HuH-7.5 (cell line): ENCODE data around the gene PPME1.

ENCODE experiments used
- DNase-seq: peaks from one replicate; pipeline ENCODE4 v3.0.0; 2011; ENCODE audit warnings: low spot score

The PPME1 gene

DNA sequence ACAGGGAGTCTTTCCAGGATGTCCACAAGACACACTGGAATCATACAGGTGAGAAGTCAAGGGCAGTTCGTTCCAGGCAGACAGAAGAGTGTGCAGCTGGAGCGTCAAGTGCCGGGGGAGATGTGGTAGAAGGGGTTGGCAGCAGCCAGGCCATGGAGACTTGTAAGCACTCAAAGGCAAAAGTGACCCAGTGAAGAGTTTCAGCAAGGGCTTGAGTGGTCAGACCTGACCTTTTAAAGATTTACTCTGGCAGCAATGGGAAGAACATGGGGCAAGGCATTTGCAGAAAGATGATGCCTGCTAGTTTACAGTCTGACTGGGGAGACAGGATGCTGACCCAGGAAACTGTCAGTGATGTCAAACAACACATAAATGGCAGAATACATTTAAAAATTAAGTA lies 111.3 kb downstream of the PPME1 start:
- no peak for DNase-seq

DNA sequence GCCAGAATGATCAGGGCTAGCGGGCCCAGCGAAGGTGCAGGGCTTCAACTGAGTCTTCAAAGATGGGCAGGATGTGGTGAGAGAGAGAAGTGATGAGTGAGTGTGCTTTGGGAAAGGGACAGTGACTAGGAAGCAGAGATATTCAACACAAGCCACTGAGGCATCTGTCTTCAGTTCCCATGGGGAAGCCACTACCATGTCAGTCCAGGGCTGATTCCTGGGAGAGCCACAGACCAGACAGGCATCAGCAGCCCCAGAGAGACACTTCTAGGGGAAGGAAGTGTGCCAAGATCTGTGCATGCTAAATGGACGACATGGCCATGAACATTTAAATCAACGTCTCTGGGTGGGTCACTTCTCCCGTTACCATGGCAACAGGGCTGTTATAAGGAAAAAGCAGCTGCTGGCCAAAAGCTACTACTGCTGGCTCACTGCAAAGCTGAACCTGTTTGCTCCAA lies 111.9 kb downstream of the PPME1 start:
- DNase-seq: no peak

DNA sequence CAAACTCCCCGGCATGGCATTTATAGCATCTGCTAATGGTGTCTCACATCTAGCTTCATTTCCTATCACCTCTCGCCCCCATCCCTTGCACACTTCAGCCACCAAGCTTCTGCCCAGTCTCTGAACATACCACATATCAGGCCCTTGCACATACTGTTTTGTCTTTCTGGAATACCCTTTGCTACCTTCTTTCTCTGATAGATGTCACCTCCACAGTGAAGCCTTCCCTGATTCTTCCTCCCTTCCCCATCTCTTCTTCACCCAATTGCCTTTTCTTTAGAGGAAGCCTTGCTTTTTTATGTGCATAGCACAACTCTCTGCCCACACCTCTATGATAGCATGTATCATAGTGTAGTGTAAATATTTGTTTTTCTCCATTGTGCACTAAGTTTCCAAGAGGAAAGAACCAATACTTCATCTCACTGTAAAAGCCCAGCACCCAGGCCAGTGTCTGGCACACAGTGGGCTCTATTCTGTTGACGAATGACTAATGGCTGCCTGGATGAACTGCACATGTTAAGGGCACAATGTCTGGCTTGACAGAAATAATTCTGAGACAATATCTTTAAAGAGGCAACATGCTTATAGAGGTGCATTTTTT lies 112.6 kb downstream of the PPME1 start:
- DNase-seq: no peak

DNA sequence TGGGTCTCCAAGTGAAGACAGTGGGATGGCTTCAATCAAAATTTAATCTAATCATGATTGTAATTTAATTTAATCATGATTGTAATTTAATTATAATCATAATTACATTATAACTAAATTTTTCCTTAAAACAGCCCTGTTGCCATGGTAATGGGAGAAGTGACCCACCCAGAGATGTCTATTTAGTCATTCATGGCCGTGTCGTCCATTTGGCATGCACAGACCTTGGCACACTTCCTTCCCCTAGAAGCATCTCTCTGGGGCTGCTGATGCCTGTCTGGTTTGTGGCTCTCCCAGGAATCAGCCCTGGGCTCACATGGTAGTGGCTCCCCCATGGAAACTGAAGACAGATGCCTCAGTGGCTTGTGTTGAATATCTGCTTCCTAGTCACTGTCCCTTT lies 113.4 kb downstream of the PPME1 start:
- no peak for DNase-seq

DNA sequence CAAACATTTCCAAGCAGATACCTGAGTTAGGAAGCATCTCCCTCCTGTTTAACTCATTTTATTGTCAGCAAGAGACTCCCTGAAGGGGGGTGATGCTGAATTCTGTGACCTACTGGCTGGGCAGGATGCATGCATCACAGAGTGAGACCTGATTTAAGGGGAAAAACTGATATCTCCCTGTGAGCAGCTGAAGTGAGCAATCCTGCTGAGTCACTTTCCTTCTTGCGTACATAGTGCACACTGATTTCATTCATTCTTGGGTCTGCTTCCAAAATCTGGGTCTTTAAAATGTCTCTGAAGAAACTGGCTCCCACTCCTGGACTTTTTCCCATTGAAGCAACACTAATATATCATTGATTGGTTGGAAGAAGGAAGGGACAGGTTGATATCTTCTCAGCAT lies 117.1 kb downstream of the PPME1 start:
- no peak for DNase-seq

DNA sequence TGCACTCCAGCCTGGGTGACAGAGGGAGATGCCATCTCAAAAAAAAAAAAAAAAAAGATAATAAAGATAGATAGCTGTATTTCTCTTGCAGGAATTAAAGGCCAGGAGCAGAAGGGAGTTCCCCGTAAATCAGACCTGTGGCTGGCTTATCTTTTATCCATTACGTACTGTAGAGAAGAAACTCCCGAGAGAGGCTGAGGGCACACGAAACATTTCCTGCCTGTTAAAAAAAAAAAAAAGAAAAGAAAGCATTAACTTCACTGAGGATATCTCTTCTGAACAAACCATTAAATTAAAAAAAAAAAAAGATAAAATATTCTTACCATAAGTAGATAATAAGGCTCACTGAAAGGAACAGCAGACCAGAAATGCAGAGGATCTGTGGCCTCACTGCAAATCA lies 117.8 kb downstream of the PPME1 start:
- no peak for DNase-seq

DNA sequence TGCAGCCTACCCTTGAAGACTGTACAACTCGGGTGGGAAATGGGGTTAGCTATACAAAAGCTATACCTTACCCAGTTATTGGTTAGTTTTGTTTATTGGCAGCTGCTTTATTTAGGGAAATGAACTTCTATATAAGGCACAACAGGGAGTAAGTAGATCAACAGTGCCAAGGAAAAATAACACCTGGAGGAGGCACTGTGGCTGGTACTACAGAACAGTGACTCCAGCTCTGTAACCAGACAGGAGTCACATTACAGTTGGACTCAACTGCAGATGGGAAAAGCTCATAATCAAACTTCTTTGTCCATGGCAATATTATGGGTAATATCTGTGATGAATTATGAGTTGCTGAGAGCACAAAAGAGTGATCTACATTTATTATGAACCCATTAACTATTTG lies 126.4 kb downstream of the PPME1 start:
- DNase-seq: no peak

DNA sequence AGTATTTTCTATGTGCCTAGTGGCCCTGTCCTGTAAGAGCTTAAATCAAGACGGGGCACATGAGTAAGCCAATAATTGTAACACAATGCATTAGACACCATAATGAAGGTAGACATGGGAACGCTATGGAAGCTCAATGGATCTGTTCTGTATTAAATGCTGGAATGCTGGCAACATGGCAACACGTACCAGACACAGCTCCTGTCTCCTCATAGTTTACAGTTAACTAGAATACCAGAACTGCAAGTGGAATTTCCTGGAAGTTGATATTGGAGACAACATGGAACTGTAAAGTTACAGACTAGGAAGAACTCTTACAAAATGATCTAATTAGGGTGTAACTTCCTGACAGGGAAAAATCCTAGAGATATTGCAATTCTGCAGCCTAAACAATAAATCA lies 127.9 kb downstream of the PPME1 start:
- no peak for DNase-seq
